Keratinocyte (primary cell): ENCODE results near the gene PGAM4. TPM values are rescaled to one million over a fixed set of nuclear protein-coding genes. Genes with fewer than 3 reads are reported as not detected.

Experiments used
- DNase-seq: peaks from one replicate; pipeline ENCODE4 v3.0.0-alpha.2; 2011; ENCODE audit warnings: low read depth, missing footprints, low spot score
- FAIRE-seq: peaks from 2 replicates; lab custom pipeline; 2011; peaks lifted over from hg19 to GRCh38; lab: Jason Lieb, UNC
- H2AFZ ChIP-seq: 2 replicates; pipeline ENCODE4 v1.6.0; 2012; ENCODE audit warnings: low read length, control low read depth, inconsistent platforms; ENCODE audit not compliant: control insufficient read depth
- H3K27ac ChIP-seq: 2 replicates; pipeline ENCODE4 v1.5.1; 2011; ENCODE audit warnings: low read length; ENCODE audit not compliant: control insufficient read depth, insufficient read depth
- H3K27me3 ChIP-seq: 3 replicates; pipeline ENCODE4 v1.6.0; 2011; ENCODE audit warnings: low read length; ENCODE audit not compliant: control insufficient read depth, insufficient read depth; ENCODE audit errors: extremely low read depth
- H3K36me3 ChIP-seq, 2 experiments: 2 replicates in 1 of 2; 3 replicates in 1 of 2; pipeline ENCODE4 v1.5.1; 2011; ENCODE audit warnings: low read length in 2 of 2, mild to moderate bottlenecking in 1 of 2; ENCODE audit not compliant: control insufficient read depth in 2 of 2, insufficient read depth in 2 of 2; ENCODE audit errors: extremely low read depth in 1 of 2
- H3K4me1 ChIP-seq: 3 replicates; pipeline ENCODE4 v1.5.1; 2011; ENCODE audit warnings: low read length; ENCODE audit not compliant: control insufficient read depth, insufficient read depth; ENCODE audit errors: extremely low read depth
- H3K4me2 ChIP-seq: 3 replicates; pipeline ENCODE4 v1.6.0; 2011; ENCODE audit warnings: low read depth, low read length; ENCODE audit not compliant: control insufficient read depth, insufficient read depth; ENCODE audit errors: extremely low read depth
- H3K4me3 ChIP-seq, 3 experiments: fragments of 200-600 bp in 1 of 3; sonication (generic) in 1 of 3; 2 replicates in 2 of 3; 3 replicates in 1 of 3; pipeline ENCODE4 v1.5.1; 2011 to 2016; ENCODE audit warnings: low read length in 3 of 3, mild to moderate bottlenecking in 3 of 3, control low read depth in 2 of 3, inconsistent platforms in 1 of 3, low read depth in 1 of 3, mixed read lengths in 1 of 3, mixed run types in 1 of 3, moderate library complexity in 1 of 3; ENCODE audit not compliant: control insufficient read depth in 2 of 3, insufficient read depth in 2 of 3; ENCODE audit errors: extremely low read depth in 1 of 3
- H3K79me2 ChIP-seq: 2 replicates; pipeline ENCODE4 v1.6.0; 2012; ENCODE audit warnings: low read length; ENCODE audit not compliant: control insufficient read depth, insufficient read depth
- H3K9ac ChIP-seq: 3 replicates; pipeline ENCODE4 v1.6.0; 2011; ENCODE audit warnings: low read length; ENCODE audit not compliant: control insufficient read depth, insufficient read depth; ENCODE audit errors: extremely low read depth
- H3K9me1 ChIP-seq: 3 replicates; pipeline ENCODE4 v1.6.0; 2011; ENCODE audit warnings: low read length; ENCODE audit not compliant: control insufficient read depth, insufficient read depth; ENCODE audit errors: extremely low read depth
- H3K9me3 ChIP-seq: 2 replicates; pipeline ENCODE4 v1.5.1; 2012; ENCODE audit warnings: low read depth, low read length; ENCODE audit not compliant: control insufficient read depth
- H4K20me1 ChIP-seq: 3 replicates; pipeline ENCODE4 v1.6.0; 2011; ENCODE audit warnings: low read length; ENCODE audit not compliant: control insufficient read depth, insufficient read depth; ENCODE audit errors: extremely low read depth
- CTCF ChIP-seq, 3 experiments: IDR thresholded peaks in 1 of 3; conservative IDR thresholded peaks in 1 of 3; optimal IDR thresholded peaks in 1 of 3; 2 replicates in 2 of 3; 3 replicates in 1 of 3; pipeline versions ENCODE3 to v1.5.1; 2011; ENCODE audit warnings: low read length in 3 of 3, mild to moderate bottlenecking in 3 of 3, moderate library complexity in 2 of 3, control low read depth in 1 of 3, inconsistent platforms in 1 of 3; ENCODE audit not compliant: insufficient read depth in 2 of 3; ENCODE audit errors: extremely low read depth in 1 of 3
- EZH2 ChIP-seq: IDR thresholded peaks from one replicate; pipeline ENCODE4 v1.6.1; 2012; ENCODE audit warnings: inconsistent platforms, mild to moderate bottlenecking, low read length, moderate library complexity
- dilution Hi-C: fragments of 300-500 bp; cut with MboI; formaldehyde crosslinking; loops from one replicate; pipeline ENCODE4 v1.7.0; 2020; ENCODE audit warnings: low sequenced_read_pairs; ENCODE audit not compliant: extremely low pct_ligation_motif_present
- polyA plus RNA-seq, 5 experiments: library from polyadenylated mRNA; depleted of rRNA in 3 of 5; stranded (reverse) in 3 of 5; stranded (forward) in 1 of 5; unstranded in 1 of 5; fragments of >200 nt; gene quantifications; 1 replicate in 1 of 5; 2 replicates in 3 of 5; 3 replicates in 1 of 5; pipeline versions ENCODE4 v1.2.1 to v1.2.3, GENCODE V29; 2011 to 2012; ENCODE audit warnings: missing spikeins in 2 of 5, low read depth in 1 of 5, low replicate concordance in 1 of 5

PGAM4 gene
- polyA plus RNA-seq, 1 donor (not counting 4 experiments of a cell fraction or from before 2014, with no cell fraction given): 0.18 TPM

GRCh38 chrX:77949840-77950239 lies 19.6 kb downstream of the PGAM4 start:
- Histone ChIP-seq H3K4me3 (no peak overlapping the region), H3K4me2 (no peak overlapping the region), H2AFZ (no peak overlapping the region), H3K9me3 (no peaks in the 10 kb centered on the region), H3K27ac (no peak overlapping the region), H3K79me2 (no peaks in the 10 kb centered on the region), H3K9me1 (no peaks in the 10 kb centered on the region), H3K9ac (no peak overlapping the region), H3K36me3 (no peaks in the 10 kb centered on the region), H3K4me1 (no peaks in the 10 kb centered on the region), H4K20me1 (no peaks in the 10 kb centered on the region), H3K27me3 (no peaks in the 10 kb centered on the region)
- TF ChIP-seq CTCF (optimal IDR thresholded peaks at IDR 0.05 in 1 of 3, IDR thresholded peaks at IDR 0.05 in 1 of 3, conservative IDR thresholded peaks at IDR 0.05 in 1 of 3; ENCODE audit: extremely low read depth in 1 of 3, insufficient read depth in 2 of 3, low read length in 3 of 3) (no peak), EZH2 (no peak)
- FAIRE-seq (no peak), DNase-seq (no peak)
- dilution Hi-C loops: no loop called here

GRCh38 chrX:77946571-77946970 lies 22.9 kb downstream of the PGAM4 start:
- Histone ChIP-seq H3K36me3 (no peaks in the 10 kb centered on the region), H3K27ac (no peak overlapping the region), H3K9me3 (no peaks in the 10 kb centered on the region), H3K4me1 (no peaks in the 10 kb centered on the region), H3K4me3 (no peak overlapping the region), H3K9me1 (no peaks in the 10 kb centered on the region), H3K9ac (no peak overlapping the region), H4K20me1 (no peaks in the 10 kb centered on the region), H3K27me3 (no peaks in the 10 kb centered on the region), H3K79me2 (no peaks in the 10 kb centered on the region), H2AFZ (no peak overlapping the region), H3K4me2 (no peak overlapping the region)
- TF ChIP-seq CTCF (optimal IDR thresholded peaks at IDR 0.05 in 1 of 3, IDR thresholded peaks at IDR 0.05 in 1 of 3, conservative IDR thresholded peaks at IDR 0.05 in 1 of 3; ENCODE audit: extremely low read depth in 1 of 3, insufficient read depth in 2 of 3, low read length in 3 of 3): no peak
- no peak for TF ChIP-seq EZH2
- DNase-seq (no peak), FAIRE-seq (no peak)
- dilution Hi-C loops: no loop called here
